H54 (cell line): ENCODE measurements around the gene PDE11A.

Experiments used
- DNase-seq: peaks from one replicate; pipeline ENCODE4 v3.0.0; 2011; ENCODE audit warnings: low spot score, mixed read lengths; ENCODE audit not compliant: insufficient read length
- FAIRE-seq: peaks from 3 replicates; lab custom pipeline; 2011; peaks lifted over from hg19 to GRCh38; lab: Jason Lieb, UNC
- POLR2A ChIP-seq: IDR thresholded peaks from 2 replicates; pipeline ENCODE4 v1.6.1; 2011; ENCODE audit warnings: low read depth, mild to moderate bottlenecking, low read length

Gene PDE11A

GRCh38 chr2:177765698-177766097 is 306.9 kb downstream of the PDE11A start:
- FAIRE-seq (no peak), DNase-seq (no peak)
- no peak for TF ChIP-seq POLR2A

- DNase-seq, result peak; percentile 49
- no peak for TF ChIP-seq POLR2A
- FAIRE-seq, result no peak
These were observed 308.9 kb downstream of the PDE11A start for GRCh38 chr2:177763531-177764265.

GRCh38 chr2:177759443-177759842 is 313.1 kb downstream of the PDE11A start:
- DNase-seq, result no peak
- no peak for FAIRE-seq
- TF ChIP-seq POLR2A, result no peak

DNA sequence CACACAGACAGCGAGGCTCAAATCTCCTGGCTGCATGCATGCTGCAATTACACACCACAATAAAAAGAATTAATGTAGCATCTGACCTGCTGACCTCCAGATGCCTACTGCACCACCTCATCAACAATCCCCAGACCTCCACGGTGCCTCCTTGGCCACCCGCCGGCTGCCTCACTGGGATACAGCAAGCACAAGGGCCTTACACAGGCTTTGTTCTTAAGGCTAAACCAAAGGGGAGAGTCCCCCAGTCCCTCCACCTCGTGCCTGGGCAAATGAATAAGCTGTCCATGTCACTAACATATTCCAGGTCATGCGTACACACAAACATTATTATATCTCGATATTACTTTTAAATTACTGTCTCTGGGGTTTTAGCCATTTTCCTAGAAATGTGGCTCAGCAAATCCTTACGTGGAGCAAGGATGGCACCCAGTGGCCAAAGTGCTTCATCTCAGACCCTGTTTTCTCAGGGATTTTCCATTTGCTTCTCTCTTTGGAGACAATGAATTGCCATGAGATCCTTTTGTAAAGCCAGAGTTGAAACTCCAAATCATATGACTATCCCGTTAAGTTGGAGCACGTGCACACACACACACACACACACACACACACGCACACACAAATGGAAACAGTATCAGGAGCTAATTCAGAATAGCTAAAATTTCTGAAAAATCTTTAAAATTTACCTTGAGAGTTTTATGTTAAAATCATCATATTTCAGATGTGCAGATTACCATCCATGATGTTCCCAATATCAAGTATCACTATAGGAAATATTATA is 313.8 kb downstream of the PDE11A start:
- TF ChIP-seq POLR2A, result no peak
- peak; percentile 15 for DNase-seq
- no peak for FAIRE-seq

DNA sequence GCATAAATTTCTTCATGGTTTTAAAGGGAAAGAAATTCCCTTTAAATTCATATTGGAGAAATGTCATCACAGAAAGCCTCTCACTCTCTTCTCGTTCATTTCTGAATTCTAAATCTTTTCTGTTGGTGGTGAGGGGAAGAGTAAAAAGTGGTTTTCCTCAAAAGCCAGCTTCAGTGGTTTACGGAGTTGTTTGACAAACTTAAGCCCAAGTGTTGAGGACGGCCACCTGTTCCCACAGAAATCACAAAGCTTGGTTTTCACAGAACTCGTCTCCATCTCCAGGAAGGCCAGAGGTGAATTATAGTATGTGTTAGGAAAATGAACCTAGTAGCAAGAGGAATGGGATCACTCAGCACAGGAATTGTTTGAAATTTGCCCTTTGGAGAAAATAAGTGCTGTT is 316.2 kb downstream of the PDE11A start:
- TF ChIP-seq POLR2A, result no peak
- DNase-seq, result no peak
- FAIRE-seq, result no peak

DNA sequence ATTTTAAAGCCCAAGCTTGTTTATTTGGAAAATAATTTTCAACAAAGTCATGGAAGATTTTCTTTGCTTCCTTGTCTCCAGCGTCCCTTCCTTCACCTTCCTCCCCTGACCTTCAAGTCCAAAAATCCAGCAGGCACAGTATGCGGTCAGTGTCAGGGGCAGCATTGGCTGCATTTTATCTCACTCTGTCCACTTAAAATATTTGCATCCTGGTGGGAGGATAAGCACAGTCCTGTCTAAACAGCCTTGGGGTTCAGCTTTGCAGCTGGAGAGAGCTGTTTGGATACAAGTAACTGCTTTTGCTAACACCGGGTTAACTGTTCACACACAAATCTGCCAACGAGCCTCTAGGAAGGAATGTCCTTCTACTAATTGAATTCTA is 318.1 kb downstream of the PDE11A start:
- FAIRE-seq, result no peak
- no peak for TF ChIP-seq POLR2A
- DNase-seq, result no peak

DNA sequence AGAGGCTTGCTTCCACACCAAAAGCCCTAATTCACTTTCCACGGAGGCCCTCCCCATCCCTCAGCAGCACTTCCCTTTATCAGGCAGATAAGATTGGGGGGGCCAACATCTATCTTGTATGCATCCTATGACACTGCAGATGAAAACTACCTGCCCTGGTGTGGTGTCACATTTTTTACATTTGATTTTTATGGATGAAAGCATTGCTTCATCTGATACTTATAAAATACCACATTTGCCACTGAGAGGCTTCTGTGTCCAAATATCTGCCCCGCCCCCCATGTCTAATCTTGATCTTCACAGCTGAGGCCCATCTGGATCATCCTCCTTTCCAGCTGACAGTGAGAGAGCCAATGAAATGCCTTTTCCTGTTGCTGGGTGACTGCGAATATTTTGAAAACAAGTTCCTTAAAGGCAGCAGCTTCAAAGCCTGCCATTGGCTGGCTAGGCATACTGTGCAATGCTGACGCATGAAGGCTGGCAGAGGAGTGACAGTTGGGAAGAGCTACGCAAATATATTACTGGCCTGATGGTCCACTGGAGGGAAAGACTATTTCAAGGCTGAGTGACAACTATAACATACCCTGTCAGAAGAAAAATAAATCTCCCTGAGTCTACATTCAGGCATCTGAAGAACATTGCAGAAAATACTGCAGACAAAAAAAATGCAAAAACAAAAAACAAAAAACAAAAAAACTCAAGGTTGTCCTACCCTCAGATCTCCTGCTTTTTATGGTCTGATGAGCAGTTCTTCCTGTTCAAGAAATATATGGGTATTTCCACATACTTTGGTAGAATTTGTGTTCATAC is 318.7 kb downstream of the PDE11A start:
- DNase-seq, result no peak
- FAIRE-seq, result no peak
- no peak for TF ChIP-seq POLR2A

- FAIRE-seq (no peak), DNase-seq (no peak)
- TF ChIP-seq POLR2A, result no peak
These were observed 324.2 kb downstream of the PDE11A start for GRCh38 chr2:177748360-177748759.

- no peak for FAIRE-seq
- no peak for TF ChIP-seq POLR2A
- DNase-seq, result no peak
These were observed 325.2 kb downstream of the PDE11A start for GRCh38 chr2:177747384-177747783.

- no peak for DNase-seq
- no peak for FAIRE-seq
- TF ChIP-seq POLR2A, result no peak
These were observed 326.2 kb downstream of the PDE11A start for GRCh38 chr2:177746358-177746757.

DNA sequence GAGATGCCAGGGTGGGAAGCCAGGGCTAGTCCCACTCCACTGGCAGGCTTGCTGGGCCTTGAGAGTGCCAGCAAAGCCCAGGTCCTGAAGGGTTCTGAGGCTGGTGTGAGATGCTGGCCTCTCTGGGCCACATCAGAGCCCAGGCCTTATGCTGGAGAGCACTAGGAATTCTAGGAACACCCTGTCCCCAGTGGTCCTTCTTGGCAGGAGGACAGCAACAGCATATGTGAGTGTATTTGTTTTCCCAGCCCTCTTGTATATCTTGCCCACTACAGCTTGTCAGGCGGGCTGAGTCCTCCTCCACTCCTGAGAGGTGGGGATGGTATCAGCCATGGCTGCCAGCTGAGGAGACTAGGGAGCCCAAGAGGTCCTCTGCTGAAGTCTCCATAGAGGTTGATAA is 327.0 kb downstream of the PDE11A start:
- DNase-seq (no peak), FAIRE-seq (no peak)
- TF ChIP-seq POLR2A, result no peak

DNA sequence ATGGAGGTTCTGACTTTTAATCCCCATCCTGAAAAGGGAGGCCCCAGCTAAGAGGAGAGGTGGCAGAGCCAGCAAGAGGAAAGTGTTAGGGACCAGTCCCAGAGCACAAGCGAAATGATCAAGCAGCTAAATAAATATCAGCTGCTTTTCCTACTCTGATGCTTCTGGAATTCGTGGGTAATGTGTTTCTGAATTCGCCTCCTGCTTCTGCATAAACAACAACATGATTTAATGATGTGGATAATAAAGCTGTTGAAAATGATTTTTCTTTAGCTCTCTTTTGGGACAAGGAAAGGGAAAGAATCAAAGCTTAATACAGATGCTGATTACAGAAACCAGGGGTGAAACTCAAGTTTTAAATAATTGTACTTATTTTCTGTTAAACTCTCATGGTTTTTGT is 329.7 kb downstream of the PDE11A start:
- DNase-seq (no peak), FAIRE-seq (no peak)
- no peak for TF ChIP-seq POLR2A

DNA sequence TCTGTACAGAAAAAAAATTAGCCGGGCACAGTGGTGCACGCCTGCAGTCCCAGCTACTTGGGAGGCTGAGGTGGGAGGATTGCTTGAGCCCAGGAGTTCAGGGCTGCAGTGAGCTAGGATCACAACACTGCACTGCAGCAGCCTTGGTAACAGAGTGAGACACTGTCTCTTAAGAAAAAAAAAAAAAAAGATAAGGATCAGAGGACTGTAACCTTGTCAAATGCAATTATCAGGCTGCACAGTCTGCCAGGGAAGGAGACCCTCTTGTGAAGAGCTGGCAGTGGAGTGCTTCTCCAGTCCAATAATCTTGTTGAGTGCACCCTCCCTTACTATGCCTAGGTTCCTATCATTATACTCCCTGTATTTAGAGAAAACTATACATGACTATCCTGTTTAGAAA is 330.7 kb downstream of the PDE11A start:
- DNase-seq (no peak), FAIRE-seq (no peak)
- TF ChIP-seq POLR2A, result no peak

- no peak for TF ChIP-seq POLR2A
These were observed 331.9 kb downstream of the PDE11A start for GRCh38 chr2:177740700-177741099.

More at GRCh38 chr2:177740700-177741099, 331.9 kb downstream of the PDE11A start:
- FAIRE-seq, result no peak
- no peak for DNase-seq
